HEK293 (cell line): ENCODE results near the gene ABCC9.

ENCODE experiments used
- CTCF ChIA-PET: fragments of 350-600 bp; formaldehyde crosslinking; extraction: SDS; loops from one replicate; lab custom pipeline; 2021; ENCODE audit warnings: antibody characterized with exemption; lab: Yijun Ruan, JAX
- POLR2A ChIA-PET: fragments of 300-600 bp; formaldehyde crosslinking; extraction: SDS; loops from one replicate; lab custom pipeline; 2020; ENCODE audit warnings: antibody characterized with exemption, inconsistent platforms; lab: Yijun Ruan, JAX
- H3K27ac ChIP-seq: fragments of 200-500 bp; sonication (Bioruptor generic); 2 replicates; pipeline ENCODE4 v1.5.1; 2014; ENCODE audit warnings: low read depth, low read length, control low read depth, inconsistent platforms; ENCODE audit errors: extremely low read depth
- H3K36me3 ChIP-seq, 2 experiments: fragments of 200-500 bp in 1 of 2; sonication (Bioruptor generic) in 1 of 2; 1 replicate in 1 of 2; 2 replicates in 1 of 2; pipeline ENCODE4 v1.5.1; 2014 to 2017; ENCODE audit warnings: inconsistent platforms in 2 of 2, low read length in 2 of 2; ENCODE audit not compliant: control insufficient read depth in 2 of 2, insufficient read depth in 1 of 2
- H3K4me1 ChIP-seq: fragments of 200-500 bp; sonication (Bioruptor generic); 2 replicates; pipeline ENCODE4 v1.5.1; 2014; ENCODE audit warnings: mild to moderate bottlenecking, low read length, inconsistent platforms; ENCODE audit not compliant: control insufficient read depth, insufficient read depth
- H3K4me3 ChIP-seq: 2 replicates; pipeline ENCODE4 v1.5.1; 2011; ENCODE audit warnings: low read depth, mild to moderate bottlenecking, control low read depth, low read length, moderate library complexity
- H3K9me3 ChIP-seq: fragments of 200-500 bp; sonication (Bioruptor generic); 2 replicates; pipeline ENCODE4 v1.5.1; 2014; ENCODE audit warnings: low read depth, low read length, inconsistent platforms; ENCODE audit not compliant: control insufficient read depth, insufficient read depth
- HOXC10 ChIP-seq: sonication (generic); formaldehyde crosslinking; IDR thresholded peaks from 2 replicates; pipeline ENCODE4 v1.8.1; 2023; ENCODE audit warnings: mild to moderate bottlenecking, missing genetic modification reagents
- IKZF3 ChIP-seq: fragments of 450-650 bp; IDR thresholded peaks from 2 replicates; pipeline ENCODE4 v1.5.0; 2018; ENCODE audit warnings: missing biosample characterization, mild to moderate bottlenecking, missing genetic modification characterization, moderate library complexity
- KLF16 ChIP-seq: fragments of 450-650 bp; formaldehyde crosslinking; IDR thresholded peaks from 2 replicates; pipeline ENCODE4 v1.5.1; 2017; ENCODE audit warnings: missing biosample characterization, missing genetic modification characterization
- KLF8 ChIP-seq: fragments of 450-650 bp; formaldehyde crosslinking; IDR thresholded peaks from 2 replicates; pipeline ENCODE4 v1.5.1; 2016; ENCODE audit warnings: missing biosample characterization, missing genetic modification characterization
- MZF1 ChIP-seq: fragments of 450-650 bp; formaldehyde crosslinking; IDR thresholded peaks from 2 replicates; pipeline ENCODE4 v1.5.1; 2017; ENCODE audit warnings: missing biosample characterization, missing genetic modification characterization, borderline replicate concordance
- PRDM1 ChIP-seq: fragments of 450-650 bp; formaldehyde crosslinking; IDR thresholded peaks from 2 replicates; pipeline ENCODE4; 2016; ENCODE audit warnings: missing biosample characterization, missing genetic modification characterization
- SCRT1 ChIP-seq: fragments of 450-650 bp; formaldehyde crosslinking; IDR thresholded peaks from 2 replicates; pipeline ENCODE4 v1.5.1; 2016; ENCODE audit warnings: missing biosample characterization, missing genetic modification characterization, borderline replicate concordance
- SCRT2 ChIP-seq: fragments of 450-650 bp; formaldehyde crosslinking; IDR thresholded peaks from 2 replicates; pipeline ENCODE4 v1.5.1; 2016; ENCODE audit warnings: missing biosample characterization, missing genetic modification characterization
- SP2 ChIP-seq: fragments of 450-650 bp; formaldehyde crosslinking; IDR thresholded peaks from 2 replicates; pipeline ENCODE4 v1.5.1; 2016; ENCODE audit warnings: missing biosample characterization, missing genetic modification characterization
- ZBTB10 ChIP-seq: fragments of 450-650 bp; formaldehyde crosslinking; IDR thresholded peaks from 2 replicates; pipeline ENCODE4 v1.5.1; 2016; ENCODE audit warnings: missing biosample characterization, missing genetic modification characterization
- ZFHX2 ChIP-seq: fragments of 450-650 bp; formaldehyde crosslinking; conservative IDR thresholded peaks from 2 replicates; pipeline ENCODE4 v1.5.1; 2016; ENCODE audit warnings: missing biosample characterization, missing genetic modification characterization
- ZFP3 ChIP-seq: fragments of 450-650 bp; formaldehyde crosslinking; IDR thresholded peaks from 2 replicates; pipeline ENCODE4 v1.5.1; 2016; ENCODE audit warnings: low read depth, missing biosample characterization, missing genetic modification characterization
- ZNF202 ChIP-seq: fragments of 450-650 bp; formaldehyde crosslinking; IDR thresholded peaks from 2 replicates; pipeline ENCODE4 v1.5.1; 2016; ENCODE audit warnings: missing biosample characterization, missing genetic modification characterization, borderline replicate concordance
- ZNF292 ChIP-seq: fragments of 450-650 bp; formaldehyde crosslinking; IDR thresholded peaks from 2 replicates; pipeline ENCODE4 v1.5.1; 2016; ENCODE audit warnings: low read depth, missing biosample characterization, missing genetic modification characterization, borderline replicate concordance
- ZNF391 ChIP-seq: fragments of 450-650 bp; formaldehyde crosslinking; IDR thresholded peaks from 2 replicates; pipeline ENCODE4 v1.5.1; 2016; ENCODE audit warnings: low read depth, missing biosample characterization, missing genetic modification characterization, borderline replicate concordance
- ZNF548 ChIP-seq: fragments of 450-650 bp; formaldehyde crosslinking; IDR thresholded peaks from 2 replicates; pipeline ENCODE4 v1.5.1; 2016; ENCODE audit warnings: missing biosample characterization, missing genetic modification characterization
- ZNF558 ChIP-seq: fragments of 450-650 bp; formaldehyde crosslinking; IDR thresholded peaks from 2 replicates; pipeline ENCODE4 v1.5.1; 2016; ENCODE audit warnings: missing biosample characterization, missing genetic modification characterization
- ZNF580 ChIP-seq: fragments of 450-650 bp; formaldehyde crosslinking; IDR thresholded peaks from 2 replicates; pipeline ENCODE4 v1.5.1; 2016; ENCODE audit warnings: missing biosample characterization, missing genetic modification characterization
- ZNF645 ChIP-seq: fragments of 450-650 bp; formaldehyde crosslinking; IDR thresholded peaks from 2 replicates; pipeline ENCODE4; 2016; ENCODE audit warnings: missing biosample characterization, missing genetic modification characterization
- ZNF664 ChIP-seq: fragments of 450-650 bp; formaldehyde crosslinking; IDR thresholded peaks from 2 replicates; pipeline ENCODE4 v1.5.1; 2016; ENCODE audit warnings: missing biosample characterization, missing genetic modification characterization
- TF ChIP-seq, protein P1 (sequence below): fragments of 450-650 bp; formaldehyde crosslinking; IDR thresholded peaks from 2 replicates; pipeline ENCODE4 v1.5.1; 2016; ENCODE audit warnings: missing biosample characterization, missing genetic modification characterization, low read depth
- TF ChIP-seq, protein P2 (sequence below): fragments of 450-650 bp; IDR thresholded peaks from 2 replicates; pipeline ENCODE4 v1.5.1; 2018; ENCODE audit warnings: missing biosample characterization, missing genetic modification characterization

ABCC9 gene

DNA sequence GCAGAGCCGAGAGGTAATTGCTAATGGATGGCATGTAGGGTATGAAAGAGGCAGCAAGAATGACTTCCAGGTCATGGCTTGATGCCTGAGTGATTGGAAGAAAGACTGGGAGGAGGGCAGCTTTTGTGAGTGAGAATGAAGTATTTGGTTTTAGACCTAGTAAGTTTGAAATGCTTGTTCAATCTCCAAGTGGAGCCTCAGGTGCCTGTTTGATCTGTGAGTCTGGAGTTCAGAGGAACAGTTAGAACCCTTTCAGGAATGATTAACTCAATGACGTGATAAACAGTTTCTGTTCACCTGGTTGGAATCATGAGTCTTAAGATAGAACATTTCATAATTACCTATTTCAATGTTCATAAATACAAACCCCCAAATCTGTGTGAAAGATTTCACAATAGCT lies 177.2 kb downstream of the ABCC9 start:
- TF ChIP-seq ZNF202 (tag by site-specific recombination) (no peak), ZNF548 (tag by site-specific recombination) (no peak), ZNF664 (no peak), ZBTB10 (tag by site-specific recombination) (no peak), PRDM1 (tag by site-specific recombination) (no peak), IKZF3 (tag by site-specific recombination) (no peak), ZNF292 (tag by site-specific recombination) (no peak), ZFHX2 (tag by site-specific recombination) (no peak), ZFP3 (tag by site-specific recombination) (no peak)
- TF ChIP-seq, protein P1, sequence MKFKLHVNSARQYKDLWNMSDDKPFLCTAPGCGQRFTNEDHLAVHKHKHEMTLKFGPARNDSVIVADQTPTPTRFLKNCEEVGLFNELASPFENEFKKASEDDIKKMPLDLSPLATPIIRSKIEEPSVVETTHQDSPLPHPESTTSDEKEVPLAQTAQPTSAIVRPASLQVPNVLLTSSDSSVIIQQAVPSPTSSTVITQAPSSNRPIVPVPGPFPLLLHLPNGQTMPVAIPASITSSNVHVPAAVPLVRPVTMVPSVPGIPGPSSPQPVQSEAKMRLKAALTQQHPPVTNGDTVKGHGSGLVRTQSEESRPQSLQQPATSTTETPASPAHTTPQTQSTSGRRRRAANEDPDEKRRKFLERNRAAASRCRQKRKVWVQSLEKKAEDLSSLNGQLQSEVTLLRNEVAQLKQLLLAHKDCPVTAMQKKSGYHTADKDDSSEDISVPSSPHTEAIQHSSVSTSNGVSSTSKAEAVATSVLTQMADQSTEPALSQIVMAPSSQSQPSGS (tag by site-specific recombination), result no peak
- POLR2A ChIA-PET, result no interaction called here
- CTCF ChIA-PET, result no interaction called here

GRCh38 chr12:21763531-21763930 lies 177.7 kb downstream of the ABCC9 start:
- Histone ChIP-seq H3K4me3 (no peak overlapping the region), H3K4me1 (no peaks in the 10 kb centered on the region), H3K9me3 (no peaks in the 10 kb centered on the region), H3K36me3 (peaks cover 0 to 34% of the 10 kb centered on the region in 2 experiments; a peak in 1 of 3 replicates)
- CTCF ChIA-PET, result interaction anchor here (0.6 kb wide), 1 partner anchor 25 kb away, joined by 3 read pairs; no protein-coding TSS in a partner anchor
- no peak for TF ChIP-seq SP2 (tag by site-specific recombination)
- 0 out of 2 replicates have a peak, but pooled peaks have one; percentile 65 for TF ChIP-seq SCRT1 (tag by site-specific recombination)
- TF ChIP-seq SCRT2, result peak; percentile 86
- TF ChIP-seq, all 188 proteins: peak for 2
- H3K27ac ChIP-seq, result no peak overlapping the region
- POLR2A ChIA-PET, result no interaction called here

More for the DNA sequence above, 177.2 kb downstream of the ABCC9 start:
- Histone ChIP-seq H3K9me3 (no peaks in the 10 kb centered on the region), H3K4me1 (no peaks in the 10 kb centered on the region), H3K4me3 (no peak overlapping the region), H3K36me3 (peaks cover 0 to 40% of the 10 kb centered on the region in 2 experiments; a peak in 1 of 3 replicates), H3K27ac (no peak overlapping the region)

- H3K4me1 ChIP-seq, result no peaks in the 10 kb centered on the region
- ChIA-PET POLR2A (no interaction called here), CTCF (no interaction called here)
- peaks cover 0 to 3% of the 10 kb centered on the region in 2 experiments; a peak in 1 of 3 replicates for H3K36me3 ChIP-seq
- no peak overlapping the region for H3K27ac ChIP-seq
- no peak overlapping the region for H3K4me3 ChIP-seq
- TF ChIP-seq HOXC10 (CRISPR knock-in tag) (no peak), ZNF558 (no peak), KLF8 (no peak), KLF16 (no peak), IKZF3 (tag by site-specific recombination) (no peak), ZNF580 (tag by site-specific recombination) (no peak), ZNF391 (tag by site-specific recombination) (no peak), ZNF645 (tag by site-specific recombination) (no peak), MZF1 (tag by site-specific recombination) (no peak)
- TF ChIP-seq, protein P2, sequence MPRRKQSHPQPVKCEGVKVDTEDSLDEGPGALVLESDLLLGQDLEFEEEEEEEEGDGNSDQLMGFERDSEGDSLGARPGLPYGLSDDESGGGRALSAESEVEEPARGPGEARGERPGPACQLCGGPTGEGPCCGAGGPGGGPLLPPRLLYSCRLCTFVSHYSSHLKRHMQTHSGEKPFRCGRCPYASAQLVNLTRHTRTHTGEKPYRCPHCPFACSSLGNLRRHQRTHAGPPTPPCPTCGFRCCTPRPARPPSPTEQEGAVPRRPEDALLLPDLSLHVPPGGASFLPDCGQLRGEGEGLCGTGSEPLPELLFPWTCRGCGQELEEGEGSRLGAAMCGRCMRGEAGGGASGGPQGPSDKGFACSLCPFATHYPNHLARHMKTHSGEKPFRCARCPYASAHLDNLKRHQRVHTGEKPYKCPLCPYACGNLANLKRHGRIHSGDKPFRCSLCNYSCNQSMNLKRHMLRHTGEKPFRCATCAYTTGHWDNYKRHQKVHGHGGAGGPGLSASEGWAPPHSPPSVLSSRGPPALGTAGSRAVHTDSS (tag by site-specific recombination), result no peak
- H3K9me3 ChIP-seq, result no peaks in the 10 kb centered on the region
Observed at GRCh38 chr12:21759737-21760136, 181.5 kb downstream of the ABCC9 start.
